Neuronal stem cell (in vitro differentiated cells): ENCODE measurements around the gene C18orf63.

Experiments
- DNase-seq: peaks from one replicate; pipeline ENCODE4 v3.0.0-alpha.2; 2013; ENCODE audit warnings: low spot score
- H2AFZ ChIP-seq: one replicate; pipeline ENCODE4 v1.6.1; 2013; ENCODE audit warnings: mild to moderate bottlenecking, low read length, inconsistent platforms
- H2AK5ac ChIP-seq: 2 replicates; pipeline ENCODE4 v1.6.1; 2013; ENCODE audit warnings: low read depth, mild to moderate bottlenecking, inconsistent platforms, low read length, moderate library complexity, mixed read lengths
- H2BK120ac ChIP-seq: 2 replicates; pipeline ENCODE4 v1.6.1; 2013; ENCODE audit warnings: low read depth, mild to moderate bottlenecking, inconsistent platforms, low read length, moderate library complexity, mixed read lengths
- H2BK12ac ChIP-seq: one replicate; pipeline ENCODE4 v1.6.1; 2013; ENCODE audit warnings: low read length, inconsistent platforms
- H2BK15ac ChIP-seq: 2 replicates; pipeline ENCODE4 v1.6.1; 2013; ENCODE audit warnings: mild to moderate bottlenecking, low read length, inconsistent platforms, mixed read lengths
- H2BK5ac ChIP-seq: one replicate; pipeline ENCODE4 v1.6.1; 2013; ENCODE audit warnings: inconsistent platforms, mild to moderate bottlenecking, low read length, moderate library complexity
- H3K14ac ChIP-seq: one replicate; pipeline ENCODE4 v1.6.1; 2013; ENCODE audit warnings: low read length, inconsistent platforms
- H3K18ac ChIP-seq: 2 replicates; pipeline ENCODE4 v1.6.1; 2013; ENCODE audit warnings: low read length, inconsistent platforms
- H3K23ac ChIP-seq: 2 replicates; pipeline ENCODE4 v1.6.1; 2013; ENCODE audit warnings: low read depth, mild to moderate bottlenecking, mixed read lengths, low read length, inconsistent platforms; ENCODE audit not compliant: poor library complexity
- H3K27ac ChIP-seq: replicated peaks from 3 replicates; pipeline ENCODE4 v1.5.1; 2013; ENCODE audit warnings: low read length, inconsistent platforms
- H3K27me3 ChIP-seq, 3 experiments: 2 replicates each; pipeline ENCODE4 v1.6.1; 2013; ENCODE audit warnings: low read length in 3 of 3, mild to moderate bottlenecking in 2 of 3, inconsistent platforms in 1 of 3, low read depth in 1 of 3, mixed read lengths in 1 of 3, moderate library complexity in 1 of 3; ENCODE audit not compliant: control insufficient read depth in 3 of 3, insufficient read depth in 3 of 3
- H3K36me3 ChIP-seq, 2 donors: replicated peaks in 1 of 2; 2 replicates each; pipeline ENCODE4 v1.6.1; 2013; ENCODE audit warnings: low read length in 2 of 2; ENCODE audit not compliant: control insufficient read depth in 2 of 2, insufficient read depth in 2 of 2
- H3K4ac ChIP-seq: 2 replicates; pipeline ENCODE4 v1.6.1; 2013; ENCODE audit warnings: inconsistent platforms, mild to moderate bottlenecking, low read length, moderate library complexity
- H3K4me1 ChIP-seq, 2 donors: 1 replicate in 1 of 2; 2 replicates in 1 of 2; pipeline ENCODE4 v1.6.1; 2013; ENCODE audit warnings: low read length in 2 of 2, low read depth in 1 of 2; ENCODE audit not compliant: control insufficient read depth in 2 of 2, insufficient read depth in 1 of 2
- H3K4me2 ChIP-seq: one replicate; pipeline ENCODE4 v1.6.1; 2013; ENCODE audit warnings: mild to moderate bottlenecking, low read length, inconsistent platforms; ENCODE audit not compliant: insufficient read depth, poor library complexity, severe bottlenecking
- H3K4me3 ChIP-seq, 2 donors: 2 replicates each; pipeline ENCODE4 v1.5.1; 2013; ENCODE audit warnings: low read length in 2 of 2, mild to moderate bottlenecking in 2 of 2, inconsistent platforms in 1 of 2, moderate library complexity in 1 of 2
- H3K79me1 ChIP-seq: one replicate; pipeline ENCODE4 v1.6.1; 2013; ENCODE audit warnings: low read depth, mild to moderate bottlenecking, inconsistent platforms, low read length, moderate library complexity
- H3K9ac ChIP-seq: one replicate; pipeline ENCODE4 v1.6.1; 2013; ENCODE audit warnings: mild to moderate bottlenecking, low read depth, low read length, inconsistent platforms; ENCODE audit not compliant: poor library complexity
- H3K9me3 ChIP-seq, 2 donors: replicated peaks in 1 of 2; 2 replicates each; pipeline versions ENCODE3 to v1.6.1; 2013; ENCODE audit warnings: low read length in 2 of 2, mild to moderate bottlenecking in 2 of 2, inconsistent platforms in 1 of 2, low read depth in 1 of 2, mixed read lengths in 1 of 2, moderate library complexity in 1 of 2; ENCODE audit not compliant: control insufficient read depth in 2 of 2, insufficient read depth in 1 of 2
- H4K8ac ChIP-seq: one replicate; pipeline ENCODE4 v1.6.1; 2013; ENCODE audit warnings: low read depth, mild to moderate bottlenecking, inconsistent platforms, low read length, moderate library complexity
- H4K91ac ChIP-seq: one replicate; pipeline ENCODE4 v1.6.1; 2013; ENCODE audit warnings: low read length, low read depth, mild to moderate bottlenecking, inconsistent platforms; ENCODE audit not compliant: poor library complexity
- WGBS, 2 donors: extraction: QIAGEN DNeasy Blood & Tissue Kit; methylation state at CpG; one replicate each; pipeline ENCODE4 v1.1.7; 2013; ENCODE audit warnings: missing lambda C conversion rate in 2 of 2, mixed read lengths in 1 of 2; ENCODE audit not compliant: insufficient read length in 2 of 2, insufficient replicate concordance in 1 of 2; ENCODE audit errors: extremely low coverage in 2 of 2; 5-methylcytosine and 5-hydroxymethylcytosine counted together

The C18orf63 gene

GRCh38 chr18:74360852-74361655, 45.4 kb downstream of the C18orf63 start:
- Histone ChIP-seq H2BK120ac (no peak overlapping the region), H3K4me2 (no peak overlapping the region), H3K4me1 (no peaks in the 10 kb centered on the region), H3K36me3 (no peaks in the 10 kb centered on the region), H2BK15ac (no peak overlapping the region), H4K91ac (no peak overlapping the region), H3K27ac (no peak overlapping the region), H2AK5ac (no peak overlapping the region), H2BK12ac (no peak overlapping the region), H4K8ac (peak overlapping the region; percentile 50), H2AFZ (no peak overlapping the region), H3K27me3 (no peaks in the 10 kb centered on the region), H3K18ac (peak overlapping the region; percentile 72), H3K4ac (no peak overlapping the region), H3K9me3 (no peaks in the 10 kb centered on the region), H2BK5ac (no peak overlapping the region), H3K23ac (peak overlapping the region; percentile 8), H3K14ac (no peak overlapping the region), H3K79me1 (no peaks in the 10 kb centered on the region), H3K4me3 (no peak overlapping the region), H3K9ac (no peak overlapping the region)
- DNase-seq, result no peak
- WGBS, 2 donors, result no CpG with 5 or more reads among the region's 22 CpGs

GRCh38 chr18:74367905-74368304, 52.3 kb downstream of the C18orf63 start:
- no peaks in the 10 kb centered on the region for H3K36me3 ChIP-seq
- H3K4me2 ChIP-seq, result no peak overlapping the region
- no peak overlapping the region for H3K18ac ChIP-seq
- DNase-seq, result no peak
- no peak overlapping the region for H3K4me3 ChIP-seq
- no peak overlapping the region for H3K23ac ChIP-seq
- H2BK120ac ChIP-seq, result no peak overlapping the region
- H4K91ac ChIP-seq, result no peak overlapping the region
- H3K4me1 ChIP-seq, result no peaks in the 10 kb centered on the region
- no peak overlapping the region for H2AFZ ChIP-seq
- no peak overlapping the region for H2AK5ac ChIP-seq
- H3K4ac ChIP-seq, result no peak overlapping the region
- H2BK5ac ChIP-seq, result no peak overlapping the region
- no peak overlapping the region for H3K9ac ChIP-seq
- no peak overlapping the region for H2BK15ac ChIP-seq
- no peaks in the 10 kb centered on the region for H3K79me1 ChIP-seq
- H3K14ac ChIP-seq, result no peak overlapping the region
- no peak overlapping the region for H3K27ac ChIP-seq
- no CpG with 5 or more reads among the region's 10 CpGs for WGBS, 2 donors
- peaks cover 0 to 4% (median 0%) of the 10 kb centered on the region in 3 experiments for H3K27me3 ChIP-seq
- no peaks in the 10 kb centered on the region for H3K9me3 ChIP-seq
- H4K8ac ChIP-seq, result no peak overlapping the region
- H2BK12ac ChIP-seq, result no peak overlapping the region

- no peak overlapping the region for H3K23ac ChIP-seq
- H3K27me3 ChIP-seq, result peaks cover 0 to 4% (median 0%) of the 10 kb centered on the region in 3 experiments
- no peak overlapping the region for H3K4ac ChIP-seq
- no peak overlapping the region for H3K14ac ChIP-seq
- no peak overlapping the region for H3K18ac ChIP-seq
- no peak overlapping the region for H2BK12ac ChIP-seq
- H3K4me2 ChIP-seq, result no peak overlapping the region
- H3K79me1 ChIP-seq, result no peaks in the 10 kb centered on the region
- H3K4me3 ChIP-seq, result no peak overlapping the region
- no peak overlapping the region for H3K27ac ChIP-seq
- no peak overlapping the region for H2BK5ac ChIP-seq
- no peaks in the 10 kb centered on the region for H3K36me3 ChIP-seq
- H4K91ac ChIP-seq, result no peak overlapping the region
- no peak overlapping the region for H2AK5ac ChIP-seq
- no peaks in the 10 kb centered on the region for H3K4me1 ChIP-seq
- no peak overlapping the region for H4K8ac ChIP-seq
- H2BK120ac ChIP-seq, result no peak overlapping the region
- H2BK15ac ChIP-seq, result no peak overlapping the region
- no peak overlapping the region for H2AFZ ChIP-seq
- H3K9ac ChIP-seq, result no peak overlapping the region
- DNase-seq, result no peak
- H3K9me3 ChIP-seq, result no peaks in the 10 kb centered on the region
- WGBS, 2 donors, result no CpG with 5 or more reads among the region's 13 CpGs
Measured at GRCh38 chr18:74368901-74369705, 53.5 kb downstream of the C18orf63 start.

GRCh38 chr18:74370115-74370514, 54.5 kb downstream of the C18orf63 start:
- Histone ChIP-seq H2BK120ac (no peak overlapping the region), H2AK5ac (no peak overlapping the region), H3K79me1 (no peaks in the 10 kb centered on the region), H3K4me2 (no peak overlapping the region), H3K9me3 (no peaks in the 10 kb centered on the region), H2BK12ac (no peak overlapping the region), H2AFZ (no peak overlapping the region), H3K4me3 (no peak overlapping the region), H3K36me3 (no peaks in the 10 kb centered on the region), H3K4me1 (no peaks in the 10 kb centered on the region), H3K9ac (no peak overlapping the region), H2BK5ac (no peak overlapping the region), H3K27ac (no peak overlapping the region), H3K14ac (no peak overlapping the region), H3K4ac (no peak overlapping the region), H3K23ac (no peak overlapping the region), H4K91ac (no peak overlapping the region), H3K18ac (no peak overlapping the region), H2BK15ac (no peak overlapping the region), H4K8ac (no peak overlapping the region), H3K27me3 (peaks cover 0 to 4% (median 0%) of the 10 kb centered on the region in 3 experiments)
- WGBS, 2 donors, result no CpG with 5 or more reads among the region's 2 CpGs
- DNase-seq, result no peak
